GM10847 (cell line): ENCODE results near the gene DACT1.

Experiments used
- POLR2A ChIP-seq: IDR thresholded peaks from 2 replicates; pipeline ENCODE4 v1.6.1; 2011; ENCODE audit not compliant: insufficient read length; ENCODE audit errors: extremely low read depth

Gene DACT1

DNA sequence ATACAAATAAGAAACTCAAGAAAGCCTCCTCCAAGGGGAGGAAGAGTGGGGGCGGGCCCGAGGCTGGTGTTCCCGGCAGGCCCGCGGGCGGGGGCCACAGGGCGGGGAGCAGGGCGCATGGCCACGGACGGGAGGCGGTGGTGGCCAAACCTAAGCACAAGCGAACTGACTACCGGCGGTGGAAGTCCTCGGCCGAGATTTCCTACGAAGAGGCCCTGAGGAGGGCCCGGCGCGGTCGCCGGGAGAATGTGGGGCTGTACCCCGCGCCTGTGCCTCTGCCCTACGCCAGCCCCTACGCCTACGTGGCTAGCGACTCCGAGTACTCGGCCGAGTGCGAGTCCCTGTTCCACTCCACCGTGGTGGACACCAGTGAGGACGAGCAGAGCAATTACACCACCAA, 8.7 kb downstream of the DACT1 start:
- TF ChIP-seq POLR2A, result no peak

DNA sequence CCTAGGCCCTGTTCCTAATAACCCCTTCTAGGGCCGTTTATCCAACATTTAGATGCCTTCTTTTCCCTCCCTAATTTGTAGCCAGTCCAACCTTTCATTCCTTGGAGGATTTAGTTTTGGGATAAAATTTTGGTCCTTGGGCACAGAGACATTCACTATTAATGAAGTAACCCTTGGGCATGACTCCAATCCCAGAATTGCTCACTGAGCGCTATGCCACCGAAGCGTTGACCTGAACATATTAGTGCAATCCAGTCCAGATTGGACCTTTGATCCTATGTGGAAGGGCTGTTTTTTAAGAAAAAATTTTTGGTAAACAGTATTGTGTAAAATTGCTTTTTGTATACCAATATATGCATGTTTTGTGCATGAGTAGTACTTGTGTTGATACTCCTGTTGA, 10.0 kb downstream of the DACT1 start:
- no peak for TF ChIP-seq POLR2A

DNA sequence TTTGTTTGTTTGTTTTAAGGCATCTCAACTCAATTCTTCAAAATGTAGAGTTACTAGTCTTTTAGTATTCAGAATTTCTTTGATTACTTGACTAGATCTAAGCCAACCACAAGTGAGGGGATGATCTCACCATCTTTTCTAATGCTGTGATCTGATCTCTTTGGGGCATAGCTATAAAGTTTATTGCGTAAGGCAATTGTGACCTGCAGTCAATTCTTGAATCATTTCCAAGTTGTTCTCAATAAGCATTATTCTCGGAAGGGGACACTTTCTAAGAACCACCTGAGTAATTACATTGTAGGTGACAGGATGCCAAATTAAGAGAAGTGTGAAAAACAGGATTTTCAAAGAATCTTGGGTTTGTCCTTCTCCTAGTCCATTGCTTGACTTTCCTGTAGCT, 13.1 kb downstream of the DACT1 start:
- no peak for TF ChIP-seq POLR2A

DNA sequence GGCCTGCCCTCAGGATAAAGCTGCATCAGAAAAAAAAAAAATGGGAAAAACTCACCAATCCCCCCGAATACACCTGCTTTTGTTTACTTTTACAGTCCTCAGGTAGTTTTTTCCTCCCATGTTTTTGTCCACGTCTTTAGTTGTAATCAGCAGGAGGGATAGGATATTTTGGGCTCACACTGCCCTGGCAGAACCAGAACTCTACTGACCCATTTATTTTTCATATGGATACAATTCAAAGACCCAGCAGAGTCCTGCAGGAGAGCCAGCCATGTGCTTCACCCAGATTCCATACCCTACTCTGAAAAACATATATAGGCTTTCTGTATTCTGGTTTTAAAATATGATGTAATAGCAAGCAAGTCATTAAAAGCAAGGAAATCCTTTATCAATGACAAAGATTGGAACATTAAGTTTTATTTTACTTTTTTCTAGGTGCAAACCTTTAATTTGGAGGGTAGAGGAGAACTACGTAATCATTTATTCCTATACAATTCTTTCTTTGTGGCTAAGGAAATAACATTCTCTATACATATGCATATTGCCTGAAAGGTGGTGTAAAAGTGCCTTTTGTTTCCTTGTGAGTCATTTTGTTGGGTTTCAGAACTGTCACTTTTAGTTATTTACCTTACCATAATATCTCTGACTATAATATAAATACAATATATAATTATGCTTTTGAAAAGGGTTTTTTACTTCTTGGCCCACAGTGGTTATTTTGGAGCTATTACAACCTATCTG, 19.1 kb downstream of the DACT1 start:
- no peak for TF ChIP-seq POLR2A

DNA sequence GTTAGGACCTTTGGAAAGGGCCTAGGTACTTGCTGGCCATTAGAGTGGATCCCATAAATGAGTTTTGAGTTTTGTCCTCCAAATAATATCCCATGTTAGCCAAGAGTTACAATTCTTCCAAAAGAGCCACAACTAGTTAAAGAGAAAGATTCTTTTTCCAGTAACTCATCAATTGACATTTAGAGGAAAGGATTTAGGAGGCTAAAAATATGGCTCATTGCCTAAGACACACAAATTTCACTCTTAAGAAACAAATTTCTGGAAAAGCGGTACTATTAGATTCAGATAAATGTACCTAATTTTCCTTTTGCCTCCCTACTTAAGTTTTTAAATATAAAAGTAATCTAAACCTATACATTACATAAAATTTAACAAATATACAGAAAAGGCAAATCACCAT, 21.3 kb downstream of the DACT1 start:
- no peak for TF ChIP-seq POLR2A

DNA sequence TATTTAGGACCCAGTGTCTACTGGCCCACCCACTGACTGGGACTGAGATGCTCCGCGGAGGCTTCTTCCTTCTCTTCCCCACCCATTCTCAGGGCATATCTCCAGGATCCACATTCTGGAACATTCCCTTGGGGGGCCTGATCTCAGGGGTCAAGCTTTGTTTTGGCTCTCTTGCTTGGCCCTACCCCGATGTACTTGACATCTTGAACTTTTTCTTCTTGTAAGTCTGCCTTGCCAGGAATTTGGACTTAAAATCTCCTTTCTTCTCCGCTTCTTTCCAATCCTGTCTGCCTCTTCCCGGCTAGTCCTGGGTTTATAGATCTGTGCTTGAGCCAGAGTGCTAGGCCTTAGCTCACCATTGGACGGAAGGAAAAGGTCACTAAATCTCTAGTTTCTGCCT, 22.1 kb downstream of the DACT1 start:
- TF ChIP-seq POLR2A, result no peak

DNA sequence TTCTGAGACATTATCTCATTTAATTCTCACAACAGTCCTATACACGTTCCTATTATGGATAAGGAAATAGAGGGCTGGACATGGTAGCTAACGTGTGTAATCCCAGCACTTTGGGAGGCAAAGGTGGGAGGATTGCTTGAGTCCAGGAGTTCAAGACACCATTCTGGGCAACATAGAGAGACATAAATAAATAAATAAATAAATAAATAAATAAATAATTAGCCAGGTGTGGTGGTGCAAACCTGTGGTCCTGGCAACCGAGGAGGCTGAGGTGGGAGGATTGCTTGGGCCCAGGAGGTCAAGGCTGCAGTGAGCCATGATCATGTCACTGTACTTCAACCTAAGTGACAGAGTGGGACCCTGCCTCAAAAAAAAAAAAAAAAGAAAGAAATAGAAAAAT, 22.6 kb downstream of the DACT1 start:
- TF ChIP-seq POLR2A, result no peak

DNA sequence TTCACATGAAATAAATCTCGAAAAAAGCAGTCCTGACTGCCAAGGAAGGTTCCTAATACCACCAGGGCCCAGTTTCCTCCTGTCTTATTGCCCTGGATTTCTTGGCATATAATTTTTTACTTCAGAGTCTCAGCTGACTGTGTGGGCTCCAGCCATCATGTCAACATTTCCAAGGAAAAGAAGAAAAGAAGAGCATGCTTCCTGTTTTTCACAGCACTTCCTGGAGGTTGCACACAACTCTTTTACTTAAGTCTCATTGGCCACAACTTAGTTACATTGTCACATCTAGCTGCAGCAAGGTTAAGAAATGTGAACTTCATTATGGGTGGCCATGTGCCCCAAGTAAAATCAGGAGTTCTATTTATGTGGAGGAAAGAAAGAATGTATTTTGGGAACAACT, 24.3 kb downstream of the DACT1 start:
- TF ChIP-seq POLR2A, result no peak

DNA sequence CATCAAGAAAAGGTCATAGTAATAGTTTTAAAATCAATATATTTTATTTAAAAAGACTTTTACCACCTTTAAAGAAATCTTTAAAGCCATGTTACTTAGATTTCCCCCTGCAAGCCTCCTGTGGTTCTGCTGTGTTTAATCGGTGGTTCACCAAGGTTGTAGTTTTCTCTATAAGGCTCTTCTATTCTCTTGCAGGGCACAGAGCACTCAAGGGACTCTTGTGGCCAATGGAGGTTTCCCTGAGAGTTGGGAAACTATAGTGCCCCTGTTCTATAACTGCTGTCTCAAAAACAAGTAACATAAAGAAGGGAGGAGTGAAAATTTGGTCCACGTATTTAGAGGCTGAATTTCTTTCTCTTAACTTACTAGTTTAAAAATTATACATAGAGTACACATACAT, 25.0 kb downstream of the DACT1 start:
- TF ChIP-seq POLR2A, result no peak

DNA sequence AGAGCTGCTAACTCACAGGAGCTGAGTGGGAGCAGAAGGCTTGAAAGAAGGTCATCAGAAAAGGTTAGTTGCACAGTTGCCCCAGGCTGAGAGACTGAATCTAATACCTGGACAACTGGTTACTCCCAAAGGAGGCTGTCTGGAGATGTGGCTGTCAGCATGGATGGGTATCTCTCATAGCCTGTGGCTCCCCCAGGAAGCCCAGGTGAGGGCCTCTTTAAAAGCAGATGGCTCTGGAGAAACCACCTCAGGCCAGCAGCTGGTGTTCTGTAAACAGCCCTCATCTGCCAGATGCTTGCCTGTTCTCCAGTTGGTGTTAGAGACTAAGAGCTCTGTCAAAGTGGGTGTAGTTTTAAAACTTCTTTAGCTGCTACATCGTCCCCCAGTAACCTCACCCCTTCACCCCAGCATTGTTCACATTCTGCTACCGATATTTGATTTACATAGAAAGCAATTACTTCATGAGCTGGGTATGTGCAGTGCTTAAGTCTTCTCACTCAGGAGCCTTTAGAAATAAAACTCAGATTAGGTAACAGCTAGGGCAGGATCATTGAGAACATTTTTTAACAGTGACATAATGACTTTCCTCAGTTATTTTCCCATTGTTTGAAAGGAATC, 25.8 kb downstream of the DACT1 start:
- TF ChIP-seq POLR2A, result no peak

DNA sequence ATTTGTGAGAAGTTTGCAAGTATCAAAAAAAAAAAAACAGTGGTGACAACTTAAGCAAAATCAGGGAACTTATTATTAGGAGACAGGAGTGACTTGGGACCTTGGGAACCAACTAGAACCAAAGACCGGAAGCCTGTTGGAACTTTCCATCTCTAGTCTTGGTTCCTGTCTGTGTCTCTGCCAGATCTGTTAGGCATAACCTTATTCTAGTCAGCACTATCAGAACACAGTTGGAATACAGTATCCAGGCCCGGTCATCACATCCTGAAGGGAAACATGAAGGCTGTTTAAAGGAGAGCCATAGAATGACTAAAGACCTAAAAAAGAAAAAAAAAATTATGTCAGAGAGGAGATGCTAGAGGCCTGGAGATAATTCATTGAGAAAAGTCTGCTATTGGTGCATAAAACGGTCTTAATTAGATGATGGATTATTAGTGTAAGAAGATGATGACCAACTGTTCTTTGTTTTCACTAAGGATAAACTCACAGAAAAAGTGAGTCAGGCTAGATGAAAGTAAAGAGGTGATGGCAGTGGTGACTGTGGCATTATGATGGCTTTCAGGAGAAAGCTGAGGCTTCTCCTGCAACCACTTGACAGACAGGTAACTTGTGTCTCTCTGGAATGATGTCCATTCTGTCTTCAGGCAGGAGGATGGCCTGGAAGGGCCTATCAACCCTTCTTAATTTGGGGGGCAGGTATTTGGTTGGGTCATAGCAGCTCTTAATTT, 28.2 kb downstream of the DACT1 start:
- no peak for TF ChIP-seq POLR2A

DNA sequence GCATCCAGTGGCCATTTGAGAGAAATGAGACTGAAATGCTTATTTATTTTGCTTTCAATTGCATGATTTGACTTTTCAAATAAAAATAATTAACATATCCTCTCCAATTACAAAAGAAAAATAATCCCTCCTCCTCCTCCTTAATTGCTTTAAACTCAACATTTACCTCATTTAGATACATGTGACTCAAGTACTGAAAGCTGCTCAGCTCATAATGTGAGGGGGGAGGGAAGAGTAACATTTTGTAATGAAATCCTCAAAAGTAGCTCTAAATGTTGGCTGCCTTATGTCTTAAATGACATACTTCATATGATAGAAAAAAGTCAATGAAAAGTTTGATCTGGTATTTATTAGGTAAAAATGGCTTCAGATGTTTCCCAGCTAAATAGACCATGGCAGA, 29.0 kb downstream of the DACT1 start:
- TF ChIP-seq POLR2A, result no peak

DNA sequence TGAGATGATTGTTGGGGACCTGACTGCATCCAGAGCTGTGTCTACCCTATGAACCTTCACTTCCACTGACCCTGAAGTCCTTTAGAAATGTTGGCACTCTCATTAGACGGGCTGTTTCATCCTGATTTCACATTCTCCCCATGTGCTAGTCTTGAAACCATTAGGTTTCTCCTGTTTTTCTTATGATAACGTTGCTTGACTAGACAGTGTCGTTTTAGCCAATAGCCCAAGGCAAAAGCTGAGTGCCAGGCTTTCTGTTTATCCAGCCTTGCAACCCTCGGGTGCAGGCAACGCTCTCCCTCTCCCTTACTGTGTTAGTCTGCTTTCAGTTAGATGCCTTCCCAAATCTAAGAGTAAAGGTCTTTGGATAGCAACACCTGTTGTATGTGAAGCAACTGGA, 30.1 kb downstream of the DACT1 start:
- no peak for TF ChIP-seq POLR2A

DNA sequence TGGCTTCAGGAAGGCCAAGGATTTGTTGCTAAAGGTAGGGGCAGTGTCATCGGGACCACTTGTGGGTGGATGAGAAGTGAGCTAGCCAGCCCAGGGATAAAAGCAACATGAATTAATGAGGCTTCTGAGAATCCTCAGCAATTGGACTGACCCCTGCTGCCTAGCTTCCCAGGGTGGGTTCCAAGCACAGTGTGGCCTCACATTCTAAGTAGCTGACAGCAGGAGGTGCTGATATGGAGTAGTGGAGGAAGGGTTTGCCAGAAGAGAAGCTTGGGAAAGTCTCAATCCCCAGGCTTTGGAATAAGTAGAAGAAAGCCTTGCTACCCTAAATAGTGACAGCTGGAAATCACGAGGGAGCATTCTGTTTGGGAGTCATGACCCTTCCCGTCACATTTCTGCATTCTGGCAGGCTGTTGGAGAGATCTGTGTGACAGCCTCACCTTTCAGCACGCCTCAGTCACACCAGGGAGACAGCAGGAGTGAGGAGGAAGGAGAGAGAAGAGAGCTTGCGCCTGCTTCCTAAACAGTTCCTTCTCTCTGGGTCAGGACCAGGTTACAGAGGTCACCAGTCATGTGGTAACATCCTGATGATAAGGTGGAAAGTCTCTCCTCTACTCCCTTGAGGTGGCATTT, 31.2 kb downstream of the DACT1 start:
- no peak for TF ChIP-seq POLR2A

DNA sequence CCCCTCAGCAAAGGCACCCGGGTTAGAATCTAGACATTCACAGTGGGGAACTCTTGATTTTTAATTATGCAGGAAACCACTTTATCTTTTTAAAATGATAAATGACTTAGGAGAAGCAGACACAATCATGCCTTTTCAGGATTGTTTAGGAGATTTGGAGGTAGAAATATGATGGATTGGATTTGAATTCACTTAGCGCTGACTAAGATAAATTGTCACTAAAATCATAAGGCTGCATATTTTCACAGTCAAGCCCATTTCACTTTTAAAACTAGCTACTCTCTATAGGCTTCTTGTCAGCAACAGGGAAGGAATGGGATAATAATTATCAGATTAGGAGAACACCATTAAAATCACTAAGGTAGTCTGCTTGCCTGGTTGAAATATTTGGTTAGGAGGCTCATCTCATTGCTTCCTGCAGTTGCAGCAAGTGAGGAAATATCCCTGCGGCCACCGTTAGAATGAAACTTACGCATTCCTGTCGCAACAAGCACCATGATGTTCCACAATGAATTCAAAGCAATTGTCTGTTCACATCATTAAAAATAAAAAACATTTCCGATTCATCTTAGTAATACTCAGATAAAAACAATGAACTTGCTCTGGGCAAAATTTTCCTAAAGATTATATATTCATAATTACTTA, 31.9 kb downstream of the DACT1 start:
- no peak for TF ChIP-seq POLR2A
